ENCODE data around the gene EED.
A peak's percentile ranks its signal among the peaks of the same experiment; 100 is the strongest.
"Not testable (repeated sequence)": the region's sequence is repeated elsewhere in the genome, so short reads cannot be mapped to it uniquely, and the experiment has no call there.

EED gene

GRCh38 chr11:86294026-86294425 is 49.5 kb downstream of the EED start:
- no peak for DNase-seq

- no peak for DNase-seq
These were observed 57.2 kb downstream of the EED start for GRCh38 chr11:86301742-86302091.

GRCh38 chr11:86302092-86302793 is 57.7 kb downstream of the EED start, which contains the start of gene HIKESHI:
HIKESHI (plus strand) TSS chr11:86302240; CDS start chr11:86302449, 209 bp downstream.
- peak; percentile 91 for DNase-seq

- DNase-seq = no peak
These were observed 58.7 kb downstream of the EED start for GRCh38 chr11:86303257-86303656.

GRCh38 chr11:86308710-86309109 is 64.2 kb downstream of the EED start:
- not testable (repeated sequence) for DNase-seq

GRCh38 chr11:86313793-86314192 is 69.2 kb downstream of the EED start:
- no peak for DNase-seq

- no peak for DNase-seq
These were observed 70.1 kb downstream of the EED start for GRCh38 chr11:86314636-86315035.
